ENCODE data around the gene CRTC2.
A peak's percentile ranks its signal among the peaks of the same experiment; 100 is the strongest.

Gene CRTC2

DNA sequence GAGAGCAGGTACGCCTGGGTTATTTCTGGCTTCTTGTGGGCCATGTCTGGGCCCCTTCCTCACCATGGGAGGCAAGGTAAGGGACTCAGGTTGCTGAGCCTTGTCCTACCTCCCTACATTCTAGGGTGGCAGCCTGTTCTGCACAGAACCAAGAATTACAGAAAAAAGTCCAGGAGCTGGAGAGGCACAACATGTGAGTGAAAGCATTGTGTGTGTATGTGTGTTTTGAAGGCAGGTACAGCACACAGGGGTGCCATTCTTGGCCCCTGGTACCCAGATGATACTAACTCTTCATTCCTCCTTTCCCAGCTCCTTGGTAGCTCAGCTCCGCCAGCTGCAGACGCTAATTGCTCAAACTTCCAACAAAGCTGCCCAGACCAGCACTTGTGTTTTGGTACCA lies 14.7 kb upstream of the CRTC2 start:
- no peak for DNase-seq (ENCODE audit: low read depth)

DNA sequence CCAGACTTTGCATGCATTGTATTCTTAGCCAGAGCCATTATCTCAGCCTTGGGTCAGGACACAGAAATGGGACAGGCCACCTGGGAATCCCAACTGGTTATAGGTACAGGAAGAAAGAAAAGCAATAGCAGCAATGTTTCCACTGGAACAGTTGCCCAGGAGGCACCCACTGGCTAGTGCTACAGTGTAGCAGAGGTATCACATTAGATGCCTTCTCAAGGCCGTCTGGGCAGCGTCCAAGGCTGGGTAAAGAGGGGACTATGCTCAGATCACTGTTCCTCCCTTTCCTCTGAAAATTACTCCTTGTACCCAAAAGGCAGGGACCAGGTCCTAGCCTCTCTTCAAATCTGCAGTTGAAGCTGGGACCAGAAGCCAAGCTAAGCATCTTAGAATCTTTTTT lies 11.9 kb upstream of the CRTC2 start:
- DNase-seq (ENCODE audit: low read depth), result no peak

DNA sequence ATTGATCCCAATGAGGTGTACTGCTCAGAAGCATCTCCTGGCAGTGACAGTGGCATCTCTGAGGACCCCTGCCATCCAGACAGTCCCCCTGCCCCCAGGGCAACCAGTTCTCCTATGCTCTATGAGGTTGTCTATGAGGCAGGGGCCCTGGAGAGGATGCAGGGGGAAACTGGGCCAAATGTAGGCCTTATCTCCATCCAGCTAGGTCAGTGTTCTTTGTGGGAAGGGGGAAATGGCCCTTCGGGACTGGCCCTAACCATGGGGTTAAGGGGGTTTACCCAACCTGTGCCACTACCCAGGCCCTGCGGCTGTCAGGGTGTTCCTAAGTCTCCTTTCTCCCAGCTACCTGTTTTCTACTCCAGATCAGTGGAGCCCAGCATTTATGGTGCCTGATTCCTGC lies 10.6 kb upstream of the CRTC2 start:
- DNase-seq (ENCODE audit: low read depth), result no peak

GRCh38 chr1:153968408-153968807 lies 10.0 kb upstream of the CRTC2 start:
- DNase-seq (ENCODE audit: low read depth), result no peak

- DNase-seq (ENCODE audit: low read depth), result no peak
Measured at GRCh38 chr1:153968000-153968363, 9.6 kb upstream of the CRTC2 start.

DNA sequence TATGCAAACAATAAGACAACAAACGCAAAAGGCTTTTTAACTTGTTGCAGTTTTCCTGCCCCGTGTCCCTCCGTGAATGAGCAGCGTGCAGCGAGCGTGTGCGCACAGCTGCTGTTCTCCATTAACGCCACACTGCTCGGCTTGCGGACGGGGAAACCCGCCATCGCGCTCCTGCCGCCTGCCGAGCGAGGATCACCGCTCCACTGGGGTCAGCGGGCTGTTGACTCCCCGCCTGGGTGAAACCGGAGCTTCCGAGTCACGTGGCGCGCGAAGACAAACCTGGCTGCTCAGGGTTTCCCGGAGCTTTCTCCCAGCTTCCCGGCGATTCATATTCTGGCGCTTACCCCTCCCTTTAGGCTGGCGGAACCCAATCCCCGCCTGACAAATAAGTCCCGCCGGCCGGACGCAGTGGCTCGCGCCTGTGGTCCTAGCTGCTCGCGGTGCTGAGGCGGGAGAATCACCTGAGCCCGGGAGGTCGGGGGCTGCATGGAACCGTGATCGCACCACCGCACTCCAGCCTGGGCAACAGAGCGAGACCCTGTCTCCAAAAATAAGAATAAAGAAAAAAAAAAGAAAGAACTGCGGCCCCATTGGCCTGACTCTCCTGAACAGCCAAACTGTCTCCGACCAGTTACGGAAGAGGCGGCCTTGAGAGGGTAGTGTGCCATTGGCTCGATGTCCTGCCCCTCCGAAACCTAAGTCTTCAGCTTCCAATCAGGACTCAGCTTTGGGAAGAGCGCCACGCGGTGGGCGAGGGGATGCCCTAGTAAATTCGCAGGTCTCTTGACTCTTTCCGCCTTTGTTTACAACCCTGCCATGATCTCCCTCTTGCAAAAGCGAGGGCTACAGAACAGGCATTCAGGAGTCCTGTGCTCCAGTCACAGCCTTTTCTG lies 8.9 kb upstream of the CRTC2 start, which contains the start of gene CREB3L4:
Gene CREB3L4, plus strand, starts transcription at position 796 of the 893 bp plus-strand sequence. CDS start 624 bp downstream, outside the sequence.
- DNase-seq (ENCODE audit: low read depth), result peak; percentile 85

- DNase-seq (ENCODE audit: low read depth), result no peak
Measured at GRCh38 chr1:153963850-153964331, 5.5 kb upstream of the CRTC2 start.

DNA sequence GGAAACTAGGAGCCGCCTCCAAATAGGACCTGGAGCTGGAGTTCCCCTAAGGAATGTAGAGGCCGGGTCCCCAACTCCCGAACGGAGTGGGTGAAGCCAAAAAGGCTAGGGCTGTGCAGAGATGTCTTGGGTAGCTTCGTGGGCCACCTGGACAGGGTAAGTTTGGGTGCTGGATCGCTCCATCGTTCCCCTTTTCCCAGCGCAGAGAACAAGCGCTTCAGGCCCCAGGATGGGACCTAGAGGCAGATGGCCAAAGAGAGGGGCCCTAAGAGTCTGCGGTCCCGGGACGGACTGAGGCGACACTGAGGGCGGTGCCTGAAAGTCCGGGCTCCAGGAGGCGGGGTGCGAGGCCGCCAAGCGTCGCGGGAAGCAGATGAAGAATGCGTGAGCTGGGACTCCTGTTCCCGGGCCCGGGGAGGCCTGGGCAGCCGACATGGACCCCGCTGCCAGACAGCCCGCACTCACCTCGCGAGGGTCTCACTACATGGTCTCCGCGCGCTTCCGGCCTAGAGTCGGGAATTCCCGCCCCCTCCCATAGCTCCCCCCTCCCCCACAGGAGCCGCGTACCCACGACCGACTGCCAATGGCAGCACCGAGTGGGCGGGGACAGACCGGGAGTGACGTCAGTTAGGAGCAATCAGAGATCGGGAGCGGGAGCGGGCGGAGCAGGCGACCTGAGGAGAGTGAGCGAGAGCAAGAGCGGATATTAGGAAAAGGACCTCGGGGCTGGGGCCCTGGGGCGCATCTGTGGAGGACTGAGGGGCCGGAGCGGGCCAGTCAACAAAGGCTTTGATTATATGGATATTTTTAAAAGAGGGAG lies 4.8 kb upstream of the CRTC2 start, which contains the start of gene SLC39A1:
Gene SLC39A1, minus strand, starts transcription at position 508 of the 820 bp plus-strand sequence. CDS start 822 bp downstream, outside the sequence.
- peak; percentile 68 for DNase-seq (ENCODE audit: low read depth)

DNA sequence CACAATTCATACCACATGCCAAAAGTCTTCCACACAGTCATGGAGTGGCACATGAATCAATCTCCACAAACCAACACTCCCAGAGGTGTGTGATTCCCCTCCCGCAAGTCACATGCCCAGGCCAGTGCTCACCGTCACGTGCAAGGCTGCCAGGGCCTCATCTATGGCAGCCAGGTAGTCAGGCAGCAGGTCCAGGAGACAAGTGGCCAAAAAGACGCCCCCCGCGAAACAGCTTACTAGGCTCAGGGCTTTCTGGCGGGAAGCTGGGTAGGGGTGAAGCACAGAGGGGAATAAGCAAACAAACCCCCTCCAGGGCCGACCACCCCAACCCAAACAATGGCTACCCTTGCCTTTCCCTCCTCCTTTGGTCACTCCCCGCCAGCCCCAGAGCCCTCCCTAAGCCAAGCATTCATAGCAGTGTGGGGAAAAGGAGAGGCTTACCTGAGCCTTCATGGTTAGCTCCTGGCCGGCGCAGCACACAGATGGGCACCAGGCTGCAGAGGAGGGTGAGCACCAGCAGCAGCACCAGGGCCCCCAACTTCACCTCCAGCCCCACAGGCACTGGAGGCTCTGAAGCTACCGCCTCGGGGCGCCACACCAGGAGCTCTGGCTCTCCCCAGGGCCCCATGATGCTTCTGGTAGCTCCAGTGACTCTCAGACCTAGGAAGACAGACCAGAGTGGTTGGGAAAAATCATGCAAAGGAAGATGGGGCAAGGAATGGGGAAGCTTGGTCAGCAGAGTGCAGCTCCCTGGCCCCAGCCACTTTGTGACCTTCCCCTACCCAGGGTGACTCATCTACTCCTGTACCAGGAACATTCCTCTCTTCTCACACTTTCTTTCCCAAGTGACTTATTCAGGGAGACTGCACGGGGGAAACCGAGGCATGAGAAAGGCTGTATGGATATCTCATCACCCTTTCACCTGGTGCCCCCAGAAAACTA lies 3.9 kb upstream of the CRTC2 start:
- DNase-seq (ENCODE audit: low read depth), result no peak

- no peak for DNase-seq (ENCODE audit: low read depth)
Measured at GRCh38 chr1:153961421-153961820, 3.0 kb upstream of the CRTC2 start.

DNA sequence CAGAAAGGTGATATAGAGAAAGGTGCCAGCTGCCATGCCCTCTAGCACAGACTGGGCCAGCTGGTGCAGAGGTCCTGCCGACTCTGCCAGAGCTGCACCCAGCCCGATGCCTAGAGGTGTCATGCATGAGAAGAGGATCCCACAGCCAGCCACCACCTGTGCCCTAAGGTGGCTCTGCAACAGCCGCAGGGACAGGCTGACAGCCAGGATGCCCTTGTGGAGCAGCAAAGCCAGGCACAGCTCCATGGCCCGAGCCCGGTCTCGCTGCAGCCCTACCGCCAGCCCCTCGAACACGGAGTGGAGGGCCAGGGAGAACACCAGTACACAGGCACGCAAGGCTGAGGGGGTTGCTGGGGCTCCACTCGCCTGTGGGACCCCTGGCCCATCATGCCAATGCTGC lies 1.8 kb upstream of the CRTC2 start:
- DNase-seq (ENCODE audit: low read depth), result no peak

- no peak for DNase-seq (ENCODE audit: low read depth)
Measured at GRCh38 chr1:153959454-153959853, 1.0 kb upstream of the CRTC2 start.

DNA sequence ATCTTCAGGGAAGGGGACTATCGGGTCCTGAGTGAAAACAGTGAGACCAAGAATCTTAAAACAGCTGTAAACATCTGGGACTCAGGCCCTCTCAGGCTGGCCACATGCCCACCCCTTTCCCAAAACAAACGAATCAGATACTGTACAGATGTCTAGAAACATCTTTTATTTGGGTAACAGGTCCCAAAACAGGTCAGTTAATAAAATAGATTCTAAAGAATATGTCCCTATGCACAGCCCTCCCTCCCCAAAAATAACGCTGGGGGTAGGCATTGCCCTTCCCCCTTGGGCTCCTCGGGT lies 499 bp upstream of the CRTC2 start:
- DNase-seq (ENCODE audit: low read depth), result no peak

GRCh38 chr1:153957744-153958110 lies 685 bp downstream of the CRTC2 start:
- no peak for DNase-seq (ENCODE audit: low read depth)

- DNase-seq (ENCODE audit: low read depth), result no peak
Measured at GRCh38 chr1:153956997-153957715, 1.3 kb downstream of the CRTC2 start.

GRCh38 chr1:153954826-153955225 lies 3.6 kb downstream of the CRTC2 start:
- DNase-seq (ENCODE audit: low read depth), result no peak

GRCh38 chr1:153953859-153954365 lies 4.5 kb downstream of the CRTC2 start:
- no peak for DNase-seq (ENCODE audit: low read depth)

DNA sequence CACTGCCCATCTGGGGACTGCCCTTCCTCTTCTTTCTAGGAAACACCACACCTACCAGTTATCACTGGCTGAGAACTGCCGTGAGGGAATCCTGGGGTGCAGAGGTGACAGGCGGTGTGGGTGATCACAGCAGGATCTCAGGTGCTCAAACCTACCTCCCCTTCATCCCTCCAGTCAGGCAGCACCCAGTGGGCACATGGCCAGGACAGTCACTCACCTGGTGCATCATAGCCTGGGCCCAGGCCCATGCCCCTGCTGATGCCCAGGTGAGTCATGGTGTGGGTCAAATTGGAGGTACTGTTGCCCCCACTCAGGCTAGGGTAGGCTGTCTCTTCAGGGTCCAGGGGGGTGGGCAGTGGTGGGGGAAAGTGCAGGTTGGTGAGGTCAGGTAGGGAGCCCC lies 6.6 kb downstream of the CRTC2 start:
- DNase-seq (ENCODE audit: low read depth), result no peak

GRCh38 chr1:153951183-153951582 lies 7.2 kb downstream of the CRTC2 start:
- DNase-seq (ENCODE audit: low read depth), result no peak

GRCh38 chr1:153946622-153947241 lies 11.7 kb downstream of the CRTC2 start, which contains the start of gene DENND4B:
Gene DENND4B, minus strand, starts transcription at chr1:153946718. Its CDS starts 2,344 bp downstream, at chr1:153944374.
- no peak for DNase-seq (ENCODE audit: low read depth)
